Duodenal mucosa (tissue), 2 donors: ENCODE results near the gene KCNIP4.

Experiments used
- H3K27ac ChIP-seq: one replicate; pipeline ENCODE4 v1.7.0; 2013; ENCODE audit warnings: low read depth, low read length
- H3K27me3 ChIP-seq, 2 donors: one replicate each; pipeline ENCODE4 v1.7.0; 2013; ENCODE audit warnings: low read length in 2 of 2, control low read depth in 1 of 2; ENCODE audit not compliant: insufficient read depth in 2 of 2, control insufficient read depth in 1 of 2
- H3K36me3 ChIP-seq, 2 donors: one replicate each; pipeline ENCODE4 v1.7.0; 2013; ENCODE audit warnings: low read length in 2 of 2, control low read depth in 1 of 2; ENCODE audit not compliant: insufficient read depth in 2 of 2, control insufficient read depth in 1 of 2
- H3K4me1 ChIP-seq, 2 donors: one replicate each; pipeline ENCODE4 v1.7.0; 2013; ENCODE audit warnings: low read length in 2 of 2, control low read depth in 1 of 2; ENCODE audit not compliant: insufficient read depth in 2 of 2, control insufficient read depth in 1 of 2
- H3K4me3 ChIP-seq, 2 donors: one replicate each; pipeline ENCODE4 v1.7.0; 2013; ENCODE audit warnings: low read length in 2 of 2, low read depth in 1 of 2
- H3K9ac ChIP-seq, 2 donors: one replicate each; pipeline ENCODE4 v1.7.0; 2013; ENCODE audit warnings: low read length in 2 of 2, low read depth in 1 of 2
- H3K9me3 ChIP-seq, 2 donors: one replicate each; pipeline ENCODE4 v1.7.0; 2013; ENCODE audit warnings: low read length in 2 of 2, control low read depth in 1 of 2; ENCODE audit not compliant: control insufficient read depth in 1 of 2

Gene KCNIP4

GRCh38 chr4:20944451-20944850 is 1004.1 kb downstream of the KCNIP4 start:
- H3K9ac ChIP-seq: no peak overlapping the region
- no peaks in the 10 kb centered on the region for H3K4me1 ChIP-seq
- no peak overlapping the region for H3K4me3 ChIP-seq
- H3K36me3 ChIP-seq: no peaks in the 10 kb centered on the region
- H3K27me3 ChIP-seq: no peaks in the 10 kb centered on the region
- peaks cover 0 to 6% of the 10 kb centered on the region in 2 donors for H3K9me3 ChIP-seq
- no peak overlapping the region for H3K27ac ChIP-seq

DNA sequence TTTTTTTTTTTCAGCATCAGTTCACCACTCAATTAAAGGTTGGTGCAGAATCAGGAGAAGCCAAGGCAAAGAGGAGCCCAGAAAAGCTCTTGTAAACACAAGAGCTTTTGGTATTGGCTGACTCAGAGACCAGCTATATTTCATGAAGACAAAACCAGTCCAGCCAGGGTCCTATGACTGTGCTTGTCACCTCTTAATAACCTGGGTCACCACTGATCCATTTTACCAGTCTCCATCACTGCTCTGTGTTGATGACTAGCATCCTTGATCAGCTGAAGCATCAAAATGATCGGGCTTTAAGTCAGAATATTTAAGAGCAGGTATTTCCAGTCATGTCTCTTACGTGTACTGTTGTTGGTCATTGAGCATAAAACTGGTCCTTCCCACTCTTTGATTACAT is 1010.4 kb downstream of the KCNIP4 start:
- Histone ChIP-seq H3K27ac (no peak overlapping the region), H3K4me3 (no peak overlapping the region), H3K4me1 (no peaks in the 10 kb centered on the region), H3K9me3 (peaks cover 0 to 6% of the 10 kb centered on the region in 2 donors), H3K9ac (no peak overlapping the region), H3K27me3 (no peaks in the 10 kb centered on the region), H3K36me3 (no peaks in the 10 kb centered on the region)

GRCh38 chr4:20926529-20926928 is 1022.0 kb downstream of the KCNIP4 start:
- no peaks in the 10 kb centered on the region for H3K4me1 ChIP-seq
- no peak overlapping the region for H3K27ac ChIP-seq
- no peaks in the 10 kb centered on the region for H3K9me3 ChIP-seq
- H3K27me3 ChIP-seq: no peaks in the 10 kb centered on the region
- H3K4me3 ChIP-seq: no peak overlapping the region
- H3K36me3 ChIP-seq: no peaks in the 10 kb centered on the region
- H3K9ac ChIP-seq: no peak overlapping the region

DNA sequence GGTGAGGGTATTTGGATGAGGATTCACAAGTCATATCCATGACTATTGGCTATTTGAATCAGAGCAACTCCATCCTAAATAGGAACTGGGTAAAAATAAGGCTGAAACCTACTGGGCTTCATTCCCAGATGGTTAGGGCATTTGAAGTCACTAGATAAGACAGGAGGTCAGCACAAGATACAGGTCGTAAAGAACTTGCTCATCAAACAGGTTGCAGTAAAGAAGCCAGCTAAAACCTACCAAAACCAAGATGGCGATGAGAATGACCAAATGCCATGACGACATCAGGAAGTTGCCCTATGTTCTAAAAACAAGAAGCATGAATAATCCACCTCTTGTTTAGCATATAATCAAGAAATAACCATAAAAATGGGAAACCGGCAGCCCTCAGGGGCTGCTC is 1023.4 kb downstream of the KCNIP4 start:
- H3K4me1 ChIP-seq: no peaks in the 10 kb centered on the region
- no peak overlapping the region for H3K4me3 ChIP-seq
- no peaks in the 10 kb centered on the region for H3K36me3 ChIP-seq
- H3K27ac ChIP-seq: no peak overlapping the region
- H3K27me3 ChIP-seq: no peaks in the 10 kb centered on the region
- H3K9me3 ChIP-seq: no peaks in the 10 kb centered on the region
- no peak overlapping the region for H3K9ac ChIP-seq

DNA sequence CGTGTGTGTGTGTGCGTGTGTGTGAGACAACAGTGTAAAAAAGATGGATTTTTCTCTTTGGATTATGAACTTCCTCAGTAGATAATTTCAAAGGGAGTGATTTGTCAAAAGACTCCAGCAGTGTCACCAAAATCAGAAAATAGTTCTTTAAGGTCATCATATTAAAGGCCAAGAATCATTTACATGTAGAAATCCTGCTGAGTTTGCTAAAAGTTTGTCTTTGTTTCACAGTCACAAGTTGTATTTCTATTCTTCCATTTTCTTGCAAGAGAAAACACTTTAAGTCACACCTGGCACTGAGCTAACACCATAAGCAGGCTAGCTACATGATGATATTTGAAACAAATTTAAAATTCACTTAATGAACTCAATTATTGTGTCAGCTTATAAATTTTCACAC is 1025.6 kb downstream of the KCNIP4 start:
- no peak overlapping the region for H3K9ac ChIP-seq
- H3K27ac ChIP-seq: no peak overlapping the region
- H3K27me3 ChIP-seq: no peaks in the 10 kb centered on the region
- H3K4me1 ChIP-seq: no peaks in the 10 kb centered on the region
- no peak overlapping the region for H3K4me3 ChIP-seq
- no peaks in the 10 kb centered on the region for H3K36me3 ChIP-seq
- no peaks in the 10 kb centered on the region for H3K9me3 ChIP-seq

DNA sequence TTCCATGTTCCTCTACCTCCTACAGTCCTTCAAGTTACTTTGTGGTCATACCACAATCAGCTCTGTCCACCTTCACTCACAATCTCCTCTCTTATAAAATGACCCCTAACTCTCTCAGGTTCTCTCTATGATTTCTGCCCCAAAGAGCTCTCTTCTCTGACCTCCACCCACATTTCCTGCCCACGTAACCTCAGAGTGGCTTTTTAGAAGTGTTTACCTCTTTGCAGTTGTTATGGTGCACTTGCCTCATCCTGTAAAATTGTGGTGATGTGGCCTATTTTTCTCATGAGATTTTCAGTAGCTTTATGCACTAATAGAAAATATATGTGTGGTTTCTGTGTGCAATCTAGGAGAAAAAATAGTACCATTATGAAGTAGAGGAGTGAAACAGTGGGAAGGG is 1032.5 kb downstream of the KCNIP4 start:
- Histone ChIP-seq H3K27ac (no peak overlapping the region), H3K4me1 (no peaks in the 10 kb centered on the region), H3K4me3 (no peak overlapping the region), H3K9me3 (peaks cover 0 to 2% of the 10 kb centered on the region in 2 donors), H3K36me3 (no peaks in the 10 kb centered on the region), H3K27me3 (no peaks in the 10 kb centered on the region), H3K9ac (no peak overlapping the region)

DNA sequence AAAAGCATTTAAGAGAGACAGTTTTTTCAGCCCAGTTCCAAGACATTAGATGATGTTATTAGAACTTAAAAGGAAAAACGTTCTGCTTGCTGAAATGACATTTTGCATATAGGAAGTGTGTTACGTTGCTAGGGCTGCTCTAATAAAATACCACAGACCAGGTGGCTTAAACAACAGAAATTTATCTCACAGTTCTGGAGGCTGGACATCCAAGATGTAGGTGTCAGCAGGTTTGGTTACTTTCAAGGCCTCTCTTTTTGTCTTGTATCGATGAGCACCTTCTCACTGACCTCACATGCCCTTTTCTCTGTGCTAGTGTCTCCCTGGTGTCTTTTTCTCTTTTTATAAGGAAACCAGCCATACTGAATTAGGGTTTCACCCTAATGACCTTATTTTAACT is 1043.6 kb downstream of the KCNIP4 start:
- Histone ChIP-seq H3K9me3 (no peaks in the 10 kb centered on the region), H3K9ac (no peak overlapping the region)

GRCh38 chr4:20901851-20902250 is 1046.7 kb downstream of the KCNIP4 start:
- Histone ChIP-seq H3K4me3 (no peak overlapping the region), H3K36me3 (no peaks in the 10 kb centered on the region), H3K27me3 (no peaks in the 10 kb centered on the region), H3K4me1 (no peaks in the 10 kb centered on the region), H3K9me3 (no peaks in the 10 kb centered on the region), H3K27ac (no peak overlapping the region), H3K9ac (no peak overlapping the region)

More for the DNA sequence above, 1043.6 kb downstream of the KCNIP4 start:
- H3K4me1 ChIP-seq: no peaks in the 10 kb centered on the region
- no peak overlapping the region for H3K27ac ChIP-seq
- H3K36me3 ChIP-seq: no peaks in the 10 kb centered on the region
- H3K4me3 ChIP-seq: no peak overlapping the region
- H3K27me3 ChIP-seq: no peaks in the 10 kb centered on the region

DNA sequence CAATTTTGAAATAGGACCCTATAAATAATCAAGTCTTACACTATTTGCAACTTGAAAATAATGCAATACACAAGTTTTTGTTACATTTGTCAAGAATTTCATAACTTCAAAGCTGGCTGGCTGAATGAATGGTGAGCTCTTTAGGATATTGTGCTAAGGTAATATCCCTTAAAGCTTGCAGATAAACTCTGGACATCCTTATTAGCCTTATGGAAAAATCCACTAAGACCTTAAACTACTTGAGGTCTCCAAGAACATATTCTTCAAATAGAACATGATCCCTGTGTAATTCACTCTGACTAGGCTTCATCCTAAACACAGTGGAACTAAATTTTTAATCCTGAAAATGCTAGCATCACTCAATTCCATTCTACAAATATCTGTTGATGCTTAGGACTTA is 1049.0 kb downstream of the KCNIP4 start:
- no peak overlapping the region for H3K9ac ChIP-seq
- H3K4me1 ChIP-seq: no peaks in the 10 kb centered on the region
- no peaks in the 10 kb centered on the region for H3K27me3 ChIP-seq
- no peaks in the 10 kb centered on the region for H3K36me3 ChIP-seq
- no peak overlapping the region for H3K4me3 ChIP-seq
- no peak overlapping the region for H3K27ac ChIP-seq
- H3K9me3 ChIP-seq: no peaks in the 10 kb centered on the region

DNA sequence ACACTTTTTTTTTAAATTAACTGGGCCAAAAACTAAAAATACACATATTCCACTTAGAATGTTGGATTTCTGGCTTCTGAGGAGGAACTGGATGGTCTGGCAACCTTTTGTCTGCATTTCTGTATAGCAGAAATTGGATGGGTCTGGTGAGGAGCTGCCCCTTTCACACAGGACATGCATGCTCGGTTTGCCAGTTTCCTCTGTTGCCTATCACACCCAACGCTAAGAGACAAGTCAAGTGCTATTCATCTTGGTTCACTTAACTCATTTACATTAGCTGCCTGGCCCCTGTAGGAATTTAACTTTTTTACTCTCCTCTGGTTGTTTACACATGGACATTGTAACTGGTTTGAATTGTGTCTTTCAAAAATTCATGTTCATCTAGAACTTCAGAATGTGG is 1052.6 kb downstream of the KCNIP4 start:
- Histone ChIP-seq H3K4me3 (no peak overlapping the region), H3K9ac (no peak overlapping the region), H3K9me3 (no peaks in the 10 kb centered on the region), H3K4me1 (no peaks in the 10 kb centered on the region), H3K27ac (no peak overlapping the region), H3K27me3 (no peaks in the 10 kb centered on the region), H3K36me3 (no peaks in the 10 kb centered on the region)

- Histone ChIP-seq H3K9ac (no peak overlapping the region), H3K4me1 (no peaks in the 10 kb centered on the region), H3K27me3 (no peaks in the 10 kb centered on the region), H3K27ac (no peak overlapping the region), H3K4me3 (no peak overlapping the region), H3K9me3 (no peaks in the 10 kb centered on the region), H3K36me3 (no peaks in the 10 kb centered on the region)
These were observed 1053.4 kb downstream of the KCNIP4 start for GRCh38 chr4:20895208-20895607.
